Activated T-cell treated with anti-CD3 and anti-CD28 coated beads for 48 hours (primary cell): ENCODE measurements around the gene TRIM66.

ENCODE experiments used
- DNase-seq: peaks from one replicate; pipeline ENCODE4 v3.0.0-alpha.2; 2020; ENCODE audit warnings: low read depth

Gene TRIM66

GRCh38 chr11:8682303-8683114 is at the start of gene TRIM66, which contains the start of gene RPL27A:
TRIM66 (minus strand) TSS chr11:8682665; CDS start chr11:8672274, 10,391 bp downstream.
RPL27A (plus strand) TSS chr11:8682792; CDS start chr11:8682814, 22 bp downstream.
- DNase-seq, result peak; percentile 98

GRCh38 chr11:8731647-8732323 is 49.3 kb upstream of the TRIM66 start:
- no peak for DNase-seq

- DNase-seq, result no peak
Measured at GRCh38 chr11:8730697-8731020, 48.2 kb upstream of the TRIM66 start.

GRCh38 chr11:8729837-8730696 is 47.6 kb upstream of the TRIM66 start:
- no peak for DNase-seq

- DNase-seq, result no peak
Measured at GRCh38 chr11:8729067-8729466, 46.6 kb upstream of the TRIM66 start.

- DNase-seq, result no peak
Measured at GRCh38 chr11:8728563-8728962, 46.1 kb upstream of the TRIM66 start.

- no peak for DNase-seq
Measured at GRCh38 chr11:8726395-8726794, 43.9 kb upstream of the TRIM66 start.

DNA sequence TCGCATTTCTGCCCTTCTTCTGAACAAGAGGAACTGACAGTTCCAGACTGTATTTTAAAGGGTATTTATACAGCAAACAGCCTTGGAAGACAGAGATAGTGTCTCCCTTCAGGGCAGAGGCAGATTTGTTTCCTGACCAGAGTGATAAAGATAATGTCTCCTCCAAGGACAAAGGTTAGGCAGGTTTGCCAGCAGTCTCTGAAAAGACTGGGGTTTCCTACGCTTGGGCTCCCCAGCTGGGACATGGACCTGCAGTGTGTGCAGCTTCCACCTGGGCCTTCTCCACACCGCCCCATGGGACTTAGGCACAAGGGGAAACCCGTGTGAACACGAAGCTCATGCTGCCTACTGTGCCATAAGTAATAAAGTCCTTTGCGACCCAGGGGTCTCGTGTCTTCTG is 42.2 kb upstream of the TRIM66 start:
- DNase-seq, result no peak

DNA sequence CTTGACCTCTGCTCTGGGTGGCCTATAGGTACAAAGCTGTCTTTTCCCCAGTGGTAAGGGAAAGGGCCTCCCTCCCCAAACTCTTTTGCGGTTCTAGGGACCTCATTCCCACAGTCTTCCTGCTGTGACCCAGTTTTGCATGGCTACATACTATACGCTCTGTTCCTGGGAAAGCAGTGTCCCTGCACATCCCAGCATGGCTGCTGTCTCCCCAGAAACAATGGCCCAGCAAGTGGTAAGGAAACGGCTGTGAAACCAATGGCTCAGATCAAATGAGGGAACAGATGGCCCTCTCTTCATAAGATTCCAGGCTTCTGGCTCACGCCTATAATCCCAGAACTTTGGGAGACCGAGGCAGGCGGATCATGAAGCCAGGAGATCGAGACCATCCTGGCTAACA is 41.2 kb upstream of the TRIM66 start:
- DNase-seq, result no peak

DNA sequence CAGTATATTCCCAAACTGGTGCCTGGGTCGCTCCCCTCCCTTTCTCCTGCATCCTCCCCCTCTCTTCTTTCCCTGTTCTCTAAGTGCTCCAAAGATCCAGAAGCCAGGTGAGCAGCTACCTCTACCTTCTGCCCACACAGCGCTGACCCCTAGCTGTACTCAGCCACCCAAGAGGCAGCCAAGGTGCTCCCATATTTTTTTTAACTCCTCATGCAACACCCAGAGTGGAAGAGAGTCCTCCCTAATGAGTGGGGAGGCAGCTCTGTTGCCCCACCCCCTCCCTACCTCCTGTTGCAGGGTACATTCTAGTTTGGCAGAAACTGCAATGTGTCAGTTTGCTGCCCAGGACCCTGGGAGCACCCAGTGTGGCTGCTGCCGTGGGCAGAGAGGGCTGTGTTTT is 40.3 kb upstream of the TRIM66 start:
- no peak for DNase-seq

DNA sequence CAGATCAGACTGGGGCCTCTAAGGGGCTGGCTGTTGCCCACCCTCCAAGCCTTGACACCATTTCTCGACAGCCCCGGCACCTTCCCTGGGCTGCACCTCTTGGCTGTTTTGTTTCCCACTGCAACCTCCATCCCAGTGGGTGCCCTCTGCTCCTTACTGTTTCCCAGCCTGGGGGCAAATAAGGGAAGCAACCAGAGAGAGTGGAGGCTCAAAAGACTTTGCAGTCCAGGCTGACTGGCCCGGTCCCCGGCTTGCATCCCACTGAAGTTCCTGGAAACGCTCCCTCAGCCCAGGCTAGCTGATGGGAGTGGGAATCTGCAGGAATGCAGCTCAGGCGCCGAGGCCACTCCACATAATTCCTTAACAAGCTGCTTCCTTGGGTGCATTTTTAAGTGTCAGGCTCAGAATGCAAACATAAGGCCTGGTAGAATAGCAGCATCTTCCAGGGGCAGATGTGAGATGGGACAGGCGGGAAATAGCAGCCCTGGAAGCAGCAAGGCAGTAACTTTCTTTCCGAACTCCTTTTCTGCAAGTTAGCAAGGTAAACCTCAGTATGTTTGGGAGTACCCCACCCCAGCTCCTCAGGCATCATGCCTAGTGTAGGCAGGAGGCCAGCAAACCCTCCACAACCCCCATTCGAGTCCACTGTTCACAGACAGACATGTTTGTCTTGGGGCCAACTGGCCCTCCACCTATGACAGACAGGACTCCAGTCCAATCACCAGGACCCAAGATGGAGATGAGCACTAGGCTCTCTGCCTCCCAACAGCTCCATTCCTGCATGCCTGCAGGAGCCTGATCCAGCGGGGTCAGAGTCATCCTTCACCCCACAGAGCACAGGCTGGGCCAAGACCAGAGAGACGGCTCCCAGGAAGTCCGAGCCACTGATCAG is 39.4 kb upstream of the TRIM66 start:
- no peak for DNase-seq

GRCh38 chr11:8720868-8721608 is 38.6 kb upstream of the TRIM66 start:
- no peak for DNase-seq

DNA sequence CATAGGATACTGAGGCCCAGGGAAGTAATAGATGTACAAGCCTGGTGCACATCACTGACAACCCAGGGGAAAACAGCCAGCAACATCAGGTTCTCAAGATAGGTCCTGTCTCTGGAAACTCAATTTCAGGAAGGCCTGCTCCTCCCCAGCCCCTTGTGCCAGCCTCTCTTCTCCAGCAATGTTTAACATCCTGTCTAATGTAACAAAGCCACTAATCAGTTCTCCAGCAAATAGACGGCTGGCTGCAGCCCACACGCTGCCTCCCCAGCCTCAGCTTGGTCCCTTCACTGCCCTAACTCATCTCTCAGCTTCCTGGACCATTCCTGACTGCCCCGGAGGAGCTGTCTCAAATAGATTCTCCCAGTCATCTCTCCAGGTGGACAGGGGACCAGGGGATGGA is 37.9 kb upstream of the TRIM66 start:
- no peak for DNase-seq

DNA sequence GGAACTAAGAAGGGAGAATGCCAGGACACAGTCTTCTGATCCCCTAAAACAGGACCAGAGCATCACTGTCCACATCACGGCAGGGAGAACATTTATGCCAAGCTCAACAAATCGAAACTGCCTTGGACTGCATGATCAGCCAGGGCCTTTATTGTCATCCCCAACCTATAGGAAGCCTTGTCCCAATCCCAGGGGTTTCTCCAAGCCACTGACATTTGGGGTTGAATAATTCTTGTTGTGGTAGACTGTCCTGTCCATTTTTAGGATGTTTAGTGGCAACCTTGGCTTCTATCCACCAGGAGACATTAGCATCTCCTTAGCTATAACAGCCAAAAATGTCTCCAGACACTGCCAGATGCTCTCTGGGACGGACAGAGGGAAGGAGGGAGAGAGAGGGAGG is 37.3 kb upstream of the TRIM66 start:
- DNase-seq, result no peak

DNA sequence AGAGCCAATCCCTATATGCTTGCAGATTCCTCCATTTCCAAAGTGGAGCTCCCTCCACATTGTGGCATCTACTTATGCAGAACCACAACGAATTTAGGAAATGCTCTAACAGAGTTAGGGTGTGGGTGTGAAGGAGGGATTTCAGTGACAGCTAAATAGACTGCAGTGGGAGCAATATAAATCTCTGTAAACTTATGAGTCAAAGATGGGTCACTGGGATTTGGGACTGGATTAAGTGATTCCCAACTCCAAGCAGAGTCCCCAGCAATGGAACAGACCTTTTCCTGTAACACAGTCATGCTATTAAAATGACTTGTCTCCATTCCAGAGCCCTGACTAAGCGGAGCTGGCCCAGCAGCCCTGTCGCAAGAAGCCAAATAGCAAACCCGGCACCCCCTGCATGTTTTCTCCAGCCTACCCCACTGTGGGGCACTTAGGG is 36.8 kb upstream of the TRIM66 start:
- DNase-seq, result no peak

- no peak for DNase-seq
Measured at GRCh38 chr11:8717876-8718753, 35.6 kb upstream of the TRIM66 start.

- no peak for DNase-seq
Measured at GRCh38 chr11:8717544-8717875, 35.0 kb upstream of the TRIM66 start.

DNA sequence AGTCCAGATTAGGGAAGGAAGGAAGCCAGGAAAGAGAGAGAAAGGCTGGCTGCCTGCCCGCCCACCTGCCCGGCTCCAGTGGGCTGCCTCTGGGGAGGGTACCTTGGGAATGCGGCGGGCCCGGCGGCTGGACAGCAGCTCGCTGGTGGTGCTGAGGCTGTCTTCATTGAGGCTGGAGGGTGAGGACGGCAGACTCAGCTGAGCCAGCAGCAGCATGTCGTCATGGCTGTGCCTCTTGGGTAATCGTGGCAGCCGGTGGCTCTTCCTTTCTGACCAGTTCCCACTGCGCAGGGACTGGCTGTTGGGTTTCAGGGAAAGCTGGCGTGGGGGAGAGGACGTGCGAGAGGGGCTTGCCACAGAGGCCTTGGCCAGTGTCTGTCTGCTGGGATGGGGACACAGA is 33.0 kb upstream of the TRIM66 start:
- DNase-seq, result no peak

- no peak for DNase-seq
Measured at GRCh38 chr11:8714622-8715225, 32.3 kb upstream of the TRIM66 start.
